EH (cell line): Measurements from ENCODE around the gene CPLX4.
"Not testable (repeated sequence)": the region's sequence is repeated elsewhere in the genome, so short reads cannot be mapped to it uniquely, and the experiment has no call there.

Experiments
- DNase-seq: peaks from one replicate; pipeline ENCODE4 v3.0.0-alpha.2; 2015; ENCODE audit warnings: low read depth

CPLX4 gene

GRCh38 chr18:59269563-59270119 lies 48.8 kb downstream of the CPLX4 start:
- no peak for DNase-seq

DNA sequence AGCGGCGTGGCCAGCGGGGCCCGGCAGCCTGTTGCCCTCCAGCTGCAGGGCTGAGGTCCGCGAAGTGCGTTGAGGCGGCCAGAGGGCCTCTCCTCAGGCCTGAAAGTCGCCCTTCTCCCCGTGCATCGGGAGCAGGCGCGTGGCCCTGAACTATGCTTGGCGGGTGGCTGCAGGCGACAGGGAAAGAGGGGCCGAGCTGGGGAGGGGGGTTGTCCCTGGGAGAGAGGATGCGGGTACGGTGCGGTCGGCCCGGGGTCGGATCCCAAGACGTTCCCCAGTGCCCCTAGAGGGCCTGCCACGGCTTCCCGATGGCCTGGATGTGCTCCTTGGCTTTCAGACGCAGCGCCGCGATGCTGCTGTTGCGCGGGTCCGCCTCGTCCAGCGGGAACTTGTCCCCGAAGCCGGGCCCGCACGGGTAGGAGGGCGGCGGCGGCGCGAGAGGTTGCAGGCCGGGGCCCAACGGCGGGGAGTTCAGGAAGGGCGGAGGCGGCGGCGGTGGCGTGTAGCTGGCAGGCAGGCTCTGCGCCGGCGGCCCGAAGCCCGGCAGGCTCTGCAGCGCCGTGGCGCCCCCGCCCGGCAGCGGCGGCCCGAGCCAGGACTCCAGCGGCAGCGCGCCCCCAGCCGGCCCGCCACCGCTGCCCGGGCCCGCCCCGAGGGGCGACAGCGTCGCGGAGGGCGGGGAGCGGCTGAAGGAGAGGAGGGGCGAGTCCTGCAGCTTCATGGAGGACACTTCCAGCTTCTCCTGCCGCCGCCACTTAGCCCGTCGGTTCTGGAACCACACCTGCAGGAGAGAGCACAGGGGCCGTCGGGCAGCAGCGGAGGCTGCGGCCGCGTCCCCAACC lies 49.5 kb downstream of the CPLX4 start:
- peak; percentile 8 for DNase-seq

GRCh38 chr18:59268127-59268720 lies 50.2 kb downstream of the CPLX4 start:
- no peak for DNase-seq

DNA sequence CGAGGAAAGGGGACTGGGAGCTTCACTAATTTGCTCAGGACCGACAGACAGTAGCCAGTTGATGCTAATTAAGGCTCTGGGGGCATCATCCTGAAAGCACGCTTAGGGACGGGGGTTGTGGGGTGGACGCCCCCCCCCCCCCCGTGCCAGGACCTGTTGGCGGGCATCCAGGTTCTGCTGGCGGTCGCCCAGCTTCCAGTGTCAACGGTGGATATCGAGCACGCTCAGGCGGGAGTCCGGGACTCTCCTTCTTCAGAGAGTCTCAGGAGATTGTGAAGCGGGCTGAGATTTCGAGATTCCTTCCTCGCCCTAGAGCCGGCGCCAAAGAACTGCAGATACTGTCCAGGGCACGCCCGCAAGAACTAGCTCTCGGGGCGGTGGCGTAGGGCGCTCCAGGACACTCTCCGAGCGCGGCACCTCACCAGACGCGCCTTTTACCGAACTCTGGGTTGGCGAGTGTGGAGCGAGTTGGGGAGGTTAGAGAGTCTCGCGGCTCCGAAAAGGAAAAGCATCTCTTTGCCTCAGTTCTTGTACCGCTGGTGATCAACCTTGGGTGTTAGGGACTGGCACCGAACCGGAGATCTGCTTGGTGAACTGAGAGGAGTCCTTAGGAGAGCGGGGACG lies 50.8 kb downstream of the CPLX4 start:
- DNase-seq: no peak

- no peak for DNase-seq
Observed at GRCh38 chr18:59266886-59267502, 51.5 kb downstream of the CPLX4 start.

GRCh38 chr18:59266459-59266858 lies 52.0 kb downstream of the CPLX4 start:
- DNase-seq: no peak

DNA sequence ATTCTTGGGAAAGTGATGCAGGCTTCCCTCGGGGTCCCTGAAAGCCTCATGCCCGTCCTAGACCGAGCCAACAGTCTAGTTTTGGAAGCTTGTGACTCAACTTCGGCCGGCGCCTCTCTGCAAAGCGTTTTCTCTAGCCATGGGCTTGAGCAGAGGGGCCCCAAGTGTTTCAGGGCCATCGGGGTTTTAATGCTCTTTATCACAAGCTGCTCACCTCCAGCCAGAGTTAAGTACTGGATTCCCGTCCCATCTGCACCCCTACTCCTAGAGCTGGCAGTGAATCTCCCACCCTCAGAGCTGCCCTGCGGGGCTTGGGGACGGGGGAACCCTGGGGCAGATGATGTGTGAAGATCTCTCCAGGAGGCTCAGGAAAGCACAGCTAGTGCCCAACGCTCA lies 52.5 kb downstream of the CPLX4 start:
- no peak for DNase-seq

GRCh38 chr18:59265246-59265973 lies 53.0 kb downstream of the CPLX4 start:
- peak; percentile 27 for DNase-seq

- DNase-seq: no peak
Observed at GRCh38 chr18:59264651-59265245, 53.7 kb downstream of the CPLX4 start.

DNA sequence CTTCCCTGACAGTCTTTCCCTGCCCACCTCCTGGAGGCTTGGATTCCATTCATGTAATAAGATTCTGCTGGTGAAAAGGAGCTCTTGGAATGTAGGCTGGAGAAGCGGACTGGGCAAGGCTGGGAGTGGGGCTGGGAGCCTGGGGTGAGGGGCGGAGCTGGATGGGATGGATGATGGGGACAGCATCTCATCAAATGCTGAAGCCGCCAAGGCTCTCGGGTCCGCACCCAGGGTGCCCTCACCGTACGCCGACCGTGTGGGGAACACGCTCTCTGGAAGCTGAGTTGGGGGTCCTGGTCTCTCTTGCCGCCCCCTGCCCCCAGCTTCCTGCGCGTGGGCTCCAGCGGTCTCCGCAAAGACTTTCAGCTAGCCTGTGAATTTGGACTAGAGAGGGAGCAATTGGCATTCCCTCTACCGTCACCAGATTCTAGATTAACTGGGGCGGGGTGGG lies 54.3 kb downstream of the CPLX4 start:
- no peak for DNase-seq

GRCh38 chr18:59263661-59264060 lies 54.8 kb downstream of the CPLX4 start:
- no peak for DNase-seq

GRCh38 chr18:59262243-59262642 lies 56.2 kb downstream of the CPLX4 start:
- DNase-seq: not testable (repeated sequence)

DNA sequence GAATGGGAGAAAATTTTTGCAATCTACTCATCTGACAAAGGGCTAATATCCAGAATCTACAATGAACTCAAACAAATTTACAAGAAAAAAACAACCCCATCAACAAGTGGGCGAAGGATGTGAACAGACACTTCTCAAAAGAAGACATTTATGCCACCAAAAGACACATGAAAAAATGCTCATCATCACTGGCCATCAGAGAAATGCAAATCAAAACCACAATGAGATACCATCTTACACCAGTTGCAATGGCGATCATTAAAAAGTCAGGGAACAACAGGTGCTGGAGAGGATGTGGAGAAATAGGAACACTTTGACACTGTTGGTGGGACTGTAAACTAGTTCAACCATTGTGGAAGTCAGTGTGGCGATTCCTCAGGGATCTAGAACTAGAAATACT lies 56.6 kb downstream of the CPLX4 start:
- DNase-seq: not testable (repeated sequence)

DNA sequence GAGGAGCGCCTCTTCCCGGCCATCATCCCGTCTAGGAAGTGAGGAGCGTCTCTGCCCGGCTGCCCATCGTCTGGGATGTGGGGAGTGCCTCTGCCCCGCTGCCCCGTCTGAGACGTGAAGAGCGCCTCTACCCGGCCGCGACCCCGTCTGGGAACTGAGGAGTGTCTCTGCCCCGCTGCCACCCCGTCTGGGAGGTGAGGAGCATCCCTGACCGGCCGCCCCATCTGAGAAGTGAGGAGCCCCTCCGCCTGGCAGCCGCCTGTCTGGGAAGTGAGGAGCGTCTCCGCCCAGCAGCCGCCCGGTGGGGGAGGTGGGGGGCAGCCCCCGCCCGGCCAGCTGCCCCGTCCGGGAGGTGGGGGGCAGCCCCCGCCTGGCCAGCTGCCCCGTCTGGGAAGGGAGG lies 63.0 kb downstream of the CPLX4 start:
- not testable (repeated sequence) for DNase-seq

GRCh38 chr18:59249199-59249774 lies 69.2 kb downstream of the CPLX4 start:
- DNase-seq: peak; percentile 83

DNA sequence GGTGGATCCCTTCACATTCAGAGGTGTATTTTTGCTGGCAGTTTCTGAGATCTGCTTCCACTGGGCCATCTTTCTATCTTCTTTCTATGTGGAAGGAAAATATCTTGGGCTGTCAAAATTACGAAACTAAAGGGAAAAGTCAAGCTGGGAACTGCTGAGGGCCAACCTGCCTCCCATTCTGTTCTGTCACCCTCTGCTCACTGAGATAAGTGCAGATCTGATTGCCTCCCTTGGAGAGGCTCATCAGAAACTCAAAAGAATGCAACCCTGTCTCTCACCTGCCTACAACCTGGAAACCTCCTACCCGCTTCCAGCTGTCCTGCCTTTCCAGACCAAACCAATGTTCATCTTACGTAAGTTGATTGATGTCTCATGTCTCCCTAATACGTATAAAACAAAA lies 71.7 kb downstream of the CPLX4 start:
- no peak for DNase-seq
